ENCODE data around the gene NCL. TPM values are rescaled to one million over a fixed set of nuclear protein-coding genes. Genes with fewer than 3 reads are reported as not detected.

Gene NCL
- total and polyA plus RNA-seq, 7 donors: 221 to 632 (median 382) TPM

GRCh38 chr2:231413456-231413855 lies 50.8 kb downstream of the NCL start:
- no peak for ATAC-seq
- intact Hi-C loops (cut with DNase I): loop anchor here (5.0 to 10.0 kb wide), 4 partner anchors 116 to 309 kb away; no protein-coding TSS in a partner anchor
- H3K36me3 ChIP-seq (ENCODE audit: insufficient read depth in 1 of 2, low read depth in 1 of 2): no peaks in the 10 kb centered on the region
- H3K27ac ChIP-seq: no peak overlapping the region
- 83 to 86% (median 85%) methylated on average over 6 of the region's 6 CpGs for WGBS, 3 donors
- TF ChIP-seq, protein P1, sequence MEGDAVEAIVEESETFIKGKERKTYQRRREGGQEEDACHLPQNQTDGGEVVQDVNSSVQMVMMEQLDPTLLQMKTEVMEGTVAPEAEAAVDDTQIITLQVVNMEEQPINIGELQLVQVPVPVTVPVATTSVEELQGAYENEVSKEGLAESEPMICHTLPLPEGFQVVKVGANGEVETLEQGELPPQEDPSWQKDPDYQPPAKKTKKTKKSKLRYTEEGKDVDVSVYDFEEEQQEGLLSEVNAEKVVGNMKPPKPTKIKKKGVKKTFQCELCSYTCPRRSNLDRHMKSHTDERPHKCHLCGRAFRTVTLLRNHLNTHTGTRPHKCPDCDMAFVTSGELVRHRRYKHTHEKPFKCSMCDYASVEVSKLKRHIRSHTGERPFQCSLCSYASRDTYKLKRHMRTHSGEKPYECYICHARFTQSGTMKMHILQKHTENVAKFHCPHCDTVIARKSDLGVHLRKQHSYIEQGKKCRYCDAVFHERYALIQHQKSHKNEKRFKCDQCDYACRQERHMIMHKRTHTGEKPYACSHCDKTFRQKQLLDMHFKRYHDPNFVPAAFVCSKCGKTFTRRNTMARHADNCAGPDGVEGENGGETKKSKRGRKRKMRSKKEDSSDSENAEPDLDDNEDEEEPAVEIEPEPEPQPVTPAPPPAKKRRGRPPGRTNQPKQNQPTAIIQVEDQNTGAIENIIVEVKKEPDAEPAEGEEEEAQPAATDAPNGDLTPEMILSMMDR (IDR thresholded peaks at IDR 0.05): no peak
- no peaks in the 10 kb centered on the region for H3K9me3 ChIP-seq
- no peak overlapping the region for H3K4me3 ChIP-seq
- DNase-seq: no peak
- peaks cover 0 to 12% (median 1%) of the 10 kb centered on the region in 3 donors for H3K27me3 ChIP-seq (ENCODE audit: insufficient read depth in 3 of 3, low read length in 2 of 3)
- H3K4me1 ChIP-seq: peaks cover 6% of the 10 kb centered on the region

GRCh38 chr2:231412618-231412963 lies 51.7 kb downstream of the NCL start:
- intact Hi-C loops (cut with DNase I): loop anchor here (5.0 to 10.0 kb wide), 4 partner anchors 115 to 308 kb away; no protein-coding TSS in a partner anchor
- Histone ChIP-seq H3K4me1 (peaks cover 6% of the 10 kb centered on the region), H3K9me3 (no peaks in the 10 kb centered on the region), H3K27me3 (ENCODE audit: insufficient read depth in 3 of 3, low read length in 2 of 3) (peaks cover 0 to 12% (median 1%) of the 10 kb centered on the region in 3 donors), H3K4me3 (peak overlapping the region; percentile 66), H3K27ac (no peak overlapping the region), H3K36me3 (ENCODE audit: insufficient read depth in 1 of 2, low read depth in 1 of 2) (no peaks in the 10 kb centered on the region)
- TF ChIP-seq, protein P1 (IDR thresholded peaks at IDR 0.05): no peak
- WGBS, 3 donors: 18 to 35% (median 25%) methylated on average over 9 of the region's 9 CpGs
- DNase-seq (no peak), ATAC-seq (peak in 1 of 4 donors; percentile 16)

- peak; percentile 92 to 98 (median 97) for ATAC-seq
- TF ChIP-seq, protein P1 (IDR thresholded peaks at IDR 0.05): peak; percentile 79
- Histone ChIP-seq H3K4me3 (peak overlapping the region; percentile 66), H3K27ac (no peak overlapping the region), H3K36me3 (ENCODE audit: insufficient read depth in 1 of 2, low read depth in 1 of 2) (no peaks in the 10 kb centered on the region), H3K9me3 (no peaks in the 10 kb centered on the region), H3K27me3 (ENCODE audit: insufficient read depth in 3 of 3, low read length in 2 of 3) (peaks cover 0 to 12% (median 1%) of the 10 kb centered on the region in 3 donors), H3K4me1 (peaks cover 6% of the 10 kb centered on the region)
- intact Hi-C loops (cut with DNase I): loop anchor here (5.0 to 10.0 kb wide), 4 partner anchors 115 to 307 kb away; no protein-coding TSS in a partner anchor
- WGBS, 3 donors: 4% methylated on average over 43 to 67 of the region's 67 CpGs
- peak; percentile 85 to 86 for DNase-seq
Measured at GRCh38 chr2:231411831-231412617, 52.3 kb downstream of the NCL start.

GRCh38 chr2:231411237-231411636 lies 53.0 kb downstream of the NCL start:
- Histone ChIP-seq H3K27ac (no peak overlapping the region), H3K36me3 (ENCODE audit: insufficient read depth in 1 of 2, low read depth in 1 of 2) (no peaks in the 10 kb centered on the region), H3K27me3 (ENCODE audit: insufficient read depth in 3 of 3, low read length in 2 of 3) (peaks cover 0 to 12% (median 1%) of the 10 kb centered on the region in 3 donors), H3K4me3 (no peak overlapping the region), H3K4me1 (peaks cover 6% of the 10 kb centered on the region), H3K9me3 (no peaks in the 10 kb centered on the region)
- intact Hi-C loops (cut with DNase I): loop anchor here (5.0 to 10.0 kb wide), 4 partner anchors 114 to 306 kb away; no protein-coding TSS in a partner anchor
- TF ChIP-seq, protein P1 (IDR thresholded peaks at IDR 0.05): no peak
- no peak for ATAC-seq
- 63 to 65% (median 65%) methylated on average over 3 of the region's 3 CpGs for WGBS, 3 donors
- DNase-seq: no peak

Measured in psoas muscle (tissue), 8 donors.